ENCODE data around the gene POU2F1.

Gene POU2F1

GRCh38 chr1:167404908-167405307, 184.2 kb downstream of the POU2F1 start:
- DNase-seq (ENCODE audit: low read depth): no peak
- no peak overlapping the region for H3K4me3 ChIP-seq (ENCODE audit: low read depth, low read length)
- TF ChIP-seq CTCF (IDR thresholded peaks at IDR 0.05; ENCODE audit: control insufficient read depth, extremely low read depth, insufficient read depth): no peak

- no peak overlapping the region for H3K4me3 ChIP-seq (ENCODE audit: low read depth, low read length)
- TF ChIP-seq CTCF (IDR thresholded peaks at IDR 0.05; ENCODE audit: control insufficient read depth, extremely low read depth, insufficient read depth): no peak
- no peak for DNase-seq (ENCODE audit: low read depth)
Measured at GRCh38 chr1:167408355-167408754, 187.7 kb downstream of the POU2F1 start.

- H3K4me3 ChIP-seq (ENCODE audit: low read depth, low read length): no peak overlapping the region
- peak; percentile 41 for TF ChIP-seq CTCF (IDR thresholded peaks at IDR 0.05; ENCODE audit: control insufficient read depth, extremely low read depth, insufficient read depth)
- DNase-seq (ENCODE audit: low read depth): no peak
Measured at GRCh38 chr1:167409183-167409582, 188.5 kb downstream of the POU2F1 start.

- DNase-seq (ENCODE audit: low read depth): no peak
- H3K4me3 ChIP-seq (ENCODE audit: low read depth, low read length): no peak overlapping the region
- no peak for TF ChIP-seq CTCF (IDR thresholded peaks at IDR 0.05; ENCODE audit: control insufficient read depth, extremely low read depth, insufficient read depth)
Measured at GRCh38 chr1:167412072-167412471, 191.4 kb downstream of the POU2F1 start.

GRCh38 chr1:167412920-167413319, 192.2 kb downstream of the POU2F1 start:
- H3K4me3 ChIP-seq (ENCODE audit: low read depth, low read length): no peak overlapping the region
- TF ChIP-seq CTCF (IDR thresholded peaks at IDR 0.05; ENCODE audit: control insufficient read depth, extremely low read depth, insufficient read depth): no peak
- DNase-seq (ENCODE audit: low read depth): no peak

- no peak for DNase-seq (ENCODE audit: low read depth)
- TF ChIP-seq CTCF (IDR thresholded peaks at IDR 0.05; ENCODE audit: control insufficient read depth, extremely low read depth, insufficient read depth): no peak
- H3K4me3 ChIP-seq (ENCODE audit: low read depth, low read length): no peak overlapping the region
Measured at GRCh38 chr1:167413328-167413727, 192.6 kb downstream of the POU2F1 start.

GRCh38 chr1:167416506-167416905, 195.8 kb downstream of the POU2F1 start:
- no peak for DNase-seq (ENCODE audit: low read depth)
- no peak for TF ChIP-seq CTCF (IDR thresholded peaks at IDR 0.05; ENCODE audit: control insufficient read depth, extremely low read depth, insufficient read depth)
- no peak overlapping the region for H3K4me3 ChIP-seq (ENCODE audit: low read depth, low read length)
